Epithelial cell of alveolus of lung (primary cell): ENCODE measurements around the gene TNFAIP1. TPM values are rescaled to one million over a fixed set of nuclear protein-coding genes. Genes with fewer than 3 reads are reported as not detected.

Experiments
- total RNA-seq: library from RNA; depleted of rRNA; stranded (reverse); fragments of >200 nt; gene quantifications from 2 replicates; pipeline ENCODE4 v1.2.1, GENCODE V29; 2015

The TNFAIP1 gene, protein sequence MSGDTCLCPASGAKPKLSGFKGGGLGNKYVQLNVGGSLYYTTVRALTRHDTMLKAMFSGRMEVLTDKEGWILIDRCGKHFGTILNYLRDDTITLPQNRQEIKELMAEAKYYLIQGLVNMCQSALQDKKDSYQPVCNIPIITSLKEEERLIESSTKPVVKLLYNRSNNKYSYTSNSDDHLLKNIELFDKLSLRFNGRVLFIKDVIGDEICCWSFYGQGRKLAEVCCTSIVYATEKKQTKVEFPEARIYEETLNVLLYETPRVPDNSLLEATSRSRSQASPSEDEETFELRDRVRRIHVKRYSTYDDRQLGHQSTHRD
- 21.0 and 33.7 TPM in 2 replicates for total RNA-seq

DNA sequence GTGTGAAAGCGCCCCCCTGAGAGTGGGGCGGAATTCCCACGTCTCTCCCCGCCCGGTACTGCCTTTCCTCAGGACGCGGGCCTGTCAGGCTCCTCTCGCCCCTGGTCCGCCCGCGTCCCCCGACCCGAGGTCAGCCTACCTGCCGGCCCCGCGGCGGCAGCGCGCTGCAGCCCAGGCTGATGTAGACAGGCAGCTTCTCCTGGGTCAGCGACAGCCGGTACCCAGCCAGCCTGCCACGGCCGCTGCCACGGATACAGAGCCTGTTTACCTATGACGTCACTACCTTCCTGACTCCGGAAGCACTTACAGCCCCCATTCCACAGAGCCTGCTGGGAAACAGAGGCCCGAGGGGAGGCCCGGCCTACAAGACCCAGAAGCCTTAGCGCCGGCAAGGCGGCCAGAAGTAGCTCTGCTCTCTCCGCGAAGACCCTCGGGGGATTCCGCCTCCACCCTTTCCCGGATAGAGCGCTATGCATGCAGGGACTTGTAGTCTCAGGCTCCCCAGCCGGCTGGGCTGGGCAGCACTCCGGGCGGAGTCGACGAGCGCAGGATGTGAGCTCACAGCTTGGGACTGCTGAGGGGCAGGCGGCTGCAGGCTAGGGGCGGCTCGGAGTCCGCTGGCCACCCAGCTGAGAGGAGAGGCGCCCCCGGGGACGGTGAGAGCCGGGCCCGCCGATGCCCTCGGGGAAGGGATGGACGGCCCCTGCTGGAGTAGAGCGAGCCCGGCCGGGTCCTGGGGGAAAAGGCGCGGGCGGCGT, at the start of gene TNFAIP1, which contains the start of gene IFT20:
TNFAIP1 (plus strand) TSS at position 561 of the 758 bp plus-strand sequence. CDS start 3,761 bp downstream, outside the sequence.
IFT20 (minus strand) TSS at position 272 of the 758 bp plus-strand sequence. CDS start 3,487 bp downstream, outside the sequence.

DNA sequence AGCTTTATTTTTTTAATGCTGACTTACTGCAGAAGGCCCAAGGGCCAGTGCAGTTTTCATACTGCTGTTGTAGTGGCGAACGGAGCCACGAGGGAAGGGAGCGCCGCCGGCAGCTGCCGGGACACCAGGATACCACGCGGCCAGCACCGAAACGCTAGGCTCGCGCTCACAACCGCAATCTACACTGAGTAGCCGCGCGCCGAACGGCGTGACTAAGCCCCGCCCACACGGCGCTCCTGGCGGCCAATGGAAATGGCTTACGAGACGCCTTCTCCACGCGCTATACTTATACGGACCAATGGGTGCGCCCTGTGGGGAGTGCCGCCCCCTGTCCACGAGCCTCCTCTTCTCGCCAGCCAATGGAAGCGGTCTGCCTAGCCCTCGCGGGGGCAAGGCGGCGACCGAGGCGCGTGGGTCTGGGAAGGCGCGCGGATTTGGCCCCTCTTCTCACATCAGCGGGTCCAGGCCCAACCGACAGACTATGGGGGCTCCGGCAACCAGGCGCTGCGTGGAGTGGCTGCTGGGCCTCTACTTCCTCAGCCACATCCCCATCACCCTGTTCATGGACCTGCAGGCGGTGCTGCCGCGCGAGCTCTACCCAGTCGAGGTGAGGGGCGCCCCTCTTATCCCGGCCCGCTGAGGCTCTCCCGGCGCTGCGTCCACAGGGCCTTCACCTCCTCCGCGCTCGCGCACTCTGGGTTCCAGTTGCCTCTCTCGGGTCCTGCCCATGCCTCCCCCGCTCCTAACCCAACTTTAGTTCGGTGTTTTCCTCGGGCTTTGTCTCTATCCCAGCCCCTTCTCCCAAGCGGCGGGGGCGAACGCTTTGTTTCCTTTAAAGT, 16.6 kb upstream of the TNFAIP1 start, which contains the start of gene TMEM97:
TMEM97 (plus strand) TSS at position 442 of the 839 bp plus-strand sequence; CDS start at position 482, 40 bp downstream.

DNA sequence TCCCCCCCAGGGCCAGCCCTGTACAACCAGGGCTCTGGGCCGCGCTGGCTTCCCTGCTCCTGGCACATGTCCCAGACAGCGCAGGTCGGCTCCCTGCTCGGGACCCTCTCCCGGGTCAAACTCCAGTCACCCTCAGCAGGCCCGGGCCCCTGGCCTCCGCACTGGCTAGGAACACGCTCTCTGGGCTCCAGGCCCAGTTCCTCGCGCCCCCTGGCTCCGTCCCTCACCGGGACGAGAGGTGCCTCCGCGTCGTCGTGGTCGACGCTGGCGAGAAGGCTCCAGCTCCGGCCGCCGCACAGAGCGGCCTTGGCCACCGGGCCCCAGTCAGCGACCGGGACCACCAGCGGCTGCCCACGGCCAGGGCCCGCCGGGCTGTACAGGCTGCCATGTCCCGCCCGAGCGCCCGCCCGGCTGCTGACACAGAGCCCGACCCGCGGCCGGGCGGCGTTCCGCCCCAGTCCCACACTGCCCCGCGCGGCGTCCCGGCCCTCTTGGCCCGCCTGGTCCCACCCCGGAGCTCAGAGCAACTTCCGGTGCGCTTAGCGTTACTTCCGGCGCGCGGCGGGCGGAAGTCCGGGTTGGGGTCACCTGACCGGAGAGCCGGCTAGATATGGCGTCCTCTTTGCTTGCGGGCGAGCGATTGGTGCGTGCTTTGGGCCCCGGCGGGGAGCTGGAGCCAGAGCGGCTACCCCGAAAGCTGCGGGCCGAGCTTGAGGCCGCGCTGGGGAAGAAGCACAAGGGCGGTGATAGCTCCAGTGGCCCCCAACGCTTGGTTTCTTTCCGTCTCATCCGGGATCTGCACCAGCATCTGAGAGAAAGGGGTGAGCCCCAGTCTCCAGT, 21.7 kb downstream of the TNFAIP1 start, which contains the start of gene POLDIP2:
POLDIP2 (minus strand) TSS at position 467 of the 840 bp plus-strand sequence; CDS start at position 388, 79 bp downstream.

DNA sequence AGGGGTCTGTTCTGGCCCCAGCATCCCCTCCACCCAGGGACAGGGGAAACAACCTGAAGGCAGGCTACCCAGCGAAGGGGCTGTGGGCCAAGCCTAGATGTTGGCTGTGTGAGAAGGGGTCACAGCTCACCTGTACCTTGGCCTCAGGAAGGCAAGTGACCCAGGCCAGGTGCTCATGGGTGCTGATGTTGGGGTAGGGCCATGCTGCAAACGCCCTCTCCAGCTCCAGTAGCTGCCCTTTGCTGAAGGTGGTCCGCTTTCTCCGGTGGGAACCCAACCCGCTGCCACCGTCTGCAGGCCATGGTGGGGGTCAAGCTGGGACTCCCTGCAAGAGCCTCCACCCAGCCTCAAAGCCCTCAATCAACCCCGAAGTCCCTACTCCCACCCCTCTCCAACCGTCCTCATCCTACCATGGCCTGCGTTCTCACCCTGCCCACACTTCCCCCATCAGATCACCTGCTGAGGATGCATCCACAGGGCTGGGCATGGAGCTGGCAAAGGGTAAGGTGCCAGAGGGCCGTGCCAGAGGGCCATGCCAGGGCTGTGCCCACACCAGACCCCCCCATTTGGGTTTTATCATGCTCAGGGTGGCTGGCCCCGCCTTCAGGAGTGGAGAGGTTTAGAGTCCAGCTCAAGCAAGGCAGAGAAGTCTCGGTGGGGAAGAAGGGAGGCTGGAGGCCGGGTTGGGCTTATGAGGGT, 29.3 kb downstream of the TNFAIP1 start, which contains the start of gene SEBOX:
SEBOX (minus strand) TSS at position 535 of the 699 bp plus-strand sequence; CDS start at position 487, 48 bp downstream.

DNA sequence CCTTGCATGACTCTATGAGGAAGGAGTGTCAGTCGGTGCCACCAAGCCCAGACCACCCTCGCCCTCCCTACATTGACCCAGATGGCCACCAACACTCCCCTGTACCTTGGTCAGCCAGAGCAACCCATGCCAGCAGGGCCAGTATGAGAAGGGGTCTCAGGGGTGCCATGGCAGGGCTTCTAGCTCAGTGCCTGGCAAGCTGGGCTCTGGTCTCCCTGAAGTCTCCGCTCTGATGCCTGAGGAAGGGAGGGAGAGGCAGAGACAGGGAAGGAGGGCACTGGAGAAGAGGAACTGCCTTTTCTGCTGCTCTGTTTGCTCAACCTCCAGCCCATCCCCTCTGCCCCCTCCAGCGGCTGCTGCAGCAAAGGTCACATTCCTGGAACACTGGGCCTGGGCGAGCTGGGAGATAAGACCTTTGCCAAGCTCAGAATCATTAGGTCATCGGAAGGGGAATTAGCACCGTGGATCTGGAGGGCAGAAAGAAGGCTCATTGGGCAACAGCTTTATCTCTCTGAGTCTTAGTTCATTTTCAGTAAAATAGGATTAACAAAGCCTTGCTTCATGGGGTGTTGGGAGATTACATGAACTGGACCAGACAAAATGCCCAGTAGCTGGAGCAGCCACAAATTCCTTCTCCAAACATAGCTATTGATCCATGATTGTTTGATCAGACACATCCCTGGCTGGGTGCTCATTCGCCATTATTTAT, 34.6 kb downstream of the TNFAIP1 start, which contains the start of gene VTN:
VTN (minus strand) TSS at position 273 of the 709 bp plus-strand sequence; CDS start at position 169, 104 bp downstream.

DNA sequence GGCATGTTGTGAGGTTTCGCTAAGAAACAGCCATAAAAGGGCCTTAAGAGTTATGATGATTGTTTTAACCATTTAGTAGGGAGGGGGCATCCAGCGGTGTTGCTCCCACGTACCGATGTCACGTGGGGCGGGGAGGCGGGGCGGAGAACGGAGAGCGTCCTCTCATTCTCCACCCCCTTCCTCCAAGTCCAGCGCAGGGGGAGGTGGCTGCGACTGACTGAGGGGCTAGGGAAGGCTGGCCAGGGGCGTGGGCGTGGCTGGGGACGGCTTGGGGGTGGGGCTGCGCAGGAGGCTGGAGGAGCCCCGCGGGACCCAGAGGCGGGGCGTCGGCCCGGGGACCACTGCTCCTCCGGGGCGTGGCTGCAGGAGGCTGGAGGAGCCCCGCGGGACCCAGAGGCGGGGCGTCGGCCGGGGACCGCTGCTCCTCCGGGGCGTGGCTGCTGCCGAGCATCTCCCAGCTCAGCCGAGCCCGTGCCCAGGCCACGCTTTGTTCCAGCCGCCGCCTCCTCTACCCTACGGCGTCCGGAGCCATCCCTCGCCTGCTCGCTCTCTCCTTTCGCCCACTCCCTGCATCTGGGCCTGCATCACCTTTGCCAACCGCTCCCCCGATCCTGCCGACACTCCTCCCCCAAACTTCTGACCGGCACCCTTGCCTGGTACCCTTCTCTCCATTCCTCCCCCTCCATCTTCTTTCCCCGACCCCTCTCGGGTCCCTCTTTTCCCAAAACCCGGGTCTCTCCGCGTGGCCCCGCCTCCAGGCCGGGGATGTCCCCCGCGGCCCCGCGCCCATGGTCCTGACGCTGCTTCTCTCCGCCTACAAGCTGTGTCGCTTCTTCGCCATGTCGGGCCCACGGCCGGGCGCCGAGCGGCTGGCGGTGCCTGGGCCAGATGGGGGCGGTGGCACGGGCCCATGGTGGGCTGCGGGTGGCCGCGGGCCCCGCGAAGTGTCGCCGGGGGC, 36.0 kb downstream of the TNFAIP1 start, which contains the start of gene SARM1:
SARM1 (plus strand) TSS at position 450 of the 958 bp plus-strand sequence; CDS start at position 789, 339 bp downstream.

Other genes starting within 250 kb of the TNFAIP1 start
- 25.1 and 48.7 TPM in 2 replicates for gene TMEM97, start 16.6 kb upstream of the TNFAIP1 start, total RNA-seq
- 43.1 and 55.2 TPM in 2 replicates for gene IFT20, start 289 bp upstream of the TNFAIP1 start, total RNA-seq
- 79.9 and 105 TPM in 2 replicates for gene POLDIP2, start 21.8 kb downstream of the TNFAIP1 start, total RNA-seq
- not detected in 2 replicates for gene SEBOX, start 29.4 kb downstream of the TNFAIP1 start, total RNA-seq
- gene VTN, start 34.5 kb downstream of the TNFAIP1 start, total RNA-seq, result 0.16 and 1.4 TPM in 2 replicates
- gene SARM1, start 35.9 kb downstream of the TNFAIP1 start, total RNA-seq, result 7.8 and 10.0 TPM in 2 replicates
- 2.3 and 4.9 TPM in 2 replicates for gene SLC46A1, start 70.5 kb downstream of the TNFAIP1 start, total RNA-seq
- gene SLC13A2, start 137.9 kb downstream of the TNFAIP1 start, total RNA-seq, result not detected in 2 replicates
- not detected in 2 replicates for gene FOXN1, start 170.6 kb downstream of the TNFAIP1 start, total RNA-seq
- gene UNC119, start 216.9 kb downstream of the TNFAIP1 start, total RNA-seq, result 24.0 and 48.5 TPM in 2 replicates
- gene PIGS, start 235.8 kb downstream of the TNFAIP1 start, total RNA-seq, result 68.5 and 114 TPM in 2 replicates
- 130 and 212 TPM in 2 replicates for gene ALDOC, start 241.1 kb downstream of the TNFAIP1 start, total RNA-seq